HG03520 (cell line): Measurements from ENCODE around the gene CPSF4.
"Not testable (repeated sequence)": the region's sequence is repeated elsewhere in the genome, so short reads cannot be mapped to it uniquely, and the experiment has no call there.

ENCODE experiments used
- ATAC-seq: cut with Tn5 transposase; IDR thresholded peaks from one replicate; pipeline ENCODE4 v1.9.1; 2021; ENCODE audit warnings: mild to moderate bottlenecking, moderate library complexity; ENCODE audit not compliant: unreplicated experiment

CPSF4 gene

GRCh38 chr7:99478464-99479440 is 40.0 kb downstream of the CPSF4 start:
- ATAC-seq, result no peak

DNA sequence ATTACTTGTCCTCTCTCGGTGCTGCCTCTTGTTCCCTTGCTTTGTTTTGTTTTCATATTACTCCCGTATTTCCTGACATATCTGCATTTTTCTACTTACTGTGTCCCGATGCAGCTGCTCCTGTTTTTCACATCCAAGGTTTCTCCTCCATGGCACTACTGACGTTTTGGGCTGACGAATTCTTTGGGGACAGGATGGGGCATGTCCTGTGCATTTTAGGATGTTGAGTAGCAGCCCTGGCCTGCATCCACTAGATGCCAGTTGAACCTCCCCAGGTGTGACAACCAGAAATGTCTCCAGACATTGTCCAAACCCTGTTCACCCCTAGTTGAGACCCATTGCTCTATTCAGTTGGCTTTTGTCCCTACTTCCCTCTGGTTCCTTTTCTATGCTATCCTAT is 46.4 kb downstream of the CPSF4 start:
- no peak for ATAC-seq

GRCh38 chr7:99489235-99489634 is 50.5 kb downstream of the CPSF4 start:
- no peak for ATAC-seq

DNA sequence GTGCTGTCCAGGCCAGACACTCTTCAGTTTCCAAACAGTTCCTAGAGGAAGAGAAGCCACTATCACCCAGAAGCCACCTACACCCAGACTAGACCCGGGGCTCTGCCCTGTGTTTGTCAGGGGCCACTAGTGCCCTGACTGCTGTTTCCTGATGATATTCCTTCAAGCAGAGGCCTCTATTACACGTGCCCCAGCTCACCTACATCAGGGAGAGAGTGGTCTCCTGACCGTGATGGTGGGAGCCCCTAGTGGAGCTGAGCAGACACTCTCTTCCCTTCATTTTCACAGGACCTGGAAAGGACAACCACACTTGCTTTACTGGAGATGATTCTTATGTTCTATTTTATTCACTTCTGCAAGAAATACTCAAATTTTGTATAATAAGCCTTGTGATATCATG is 52.1 kb downstream of the CPSF4 start:
- no peak for ATAC-seq

DNA sequence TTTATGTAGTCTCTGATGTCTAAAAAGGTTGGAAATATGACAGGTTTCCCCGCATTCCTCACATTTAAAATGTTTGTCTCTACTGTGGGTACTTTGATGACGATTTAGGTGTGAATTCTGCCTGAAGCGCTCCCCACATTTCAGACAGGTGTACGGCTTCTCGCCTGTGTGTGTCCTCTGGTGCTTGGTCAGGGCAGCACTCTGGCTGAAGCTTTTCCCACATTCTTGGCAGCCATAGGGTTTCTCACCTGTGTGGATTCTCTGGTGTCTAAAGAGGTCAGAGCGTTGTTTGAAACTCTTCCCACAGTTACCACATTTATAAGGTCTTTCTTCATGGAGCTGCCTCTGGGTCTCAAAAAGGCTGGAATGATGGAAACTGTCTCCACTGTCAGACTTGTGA is 55.1 kb downstream of the CPSF4 start:
- ATAC-seq, result no peak

- ATAC-seq, result no peak
Measured at GRCh38 chr7:99497766-99498545, 59.2 kb downstream of the CPSF4 start.

DNA sequence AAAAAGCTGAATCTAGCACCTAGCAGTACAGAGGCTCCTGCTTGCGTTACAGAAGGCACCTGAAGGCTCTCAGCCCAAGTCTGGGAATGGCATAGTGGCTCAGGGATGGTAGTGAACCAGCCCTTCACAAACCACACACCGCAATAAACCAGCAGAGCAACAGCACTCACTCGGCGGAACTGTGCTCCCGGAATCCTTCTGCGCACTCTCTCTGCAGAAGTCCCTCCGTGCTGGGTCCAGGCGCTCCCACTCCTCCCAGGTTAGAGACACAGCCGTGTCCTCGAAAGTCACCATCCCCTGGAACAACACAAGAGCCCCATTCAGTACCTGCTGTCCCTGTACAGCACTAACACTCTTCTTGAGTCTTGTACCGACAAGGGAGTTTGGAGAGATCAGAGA is 59.8 kb downstream of the CPSF4 start:
- ATAC-seq, result no peak

DNA sequence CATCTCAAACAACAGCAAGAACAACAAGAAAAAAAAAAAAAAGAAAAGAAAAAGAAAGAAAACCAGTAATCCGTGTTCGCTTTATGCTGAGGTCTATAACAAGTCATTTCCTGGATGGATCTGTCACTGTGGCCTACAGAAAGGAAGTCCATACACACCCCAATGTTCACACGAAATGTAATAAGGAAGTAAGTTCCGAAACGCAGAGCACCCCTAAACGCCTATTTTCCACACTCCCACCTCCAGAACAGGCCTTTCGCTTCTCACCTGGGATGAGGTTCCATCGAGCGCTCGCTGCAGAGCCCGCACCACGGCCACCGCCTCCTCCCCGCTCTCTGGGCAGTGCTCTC is 60.6 kb downstream of the CPSF4 start:
- no peak for ATAC-seq

- ATAC-seq, result peak; percentile 39
Measured at GRCh38 chr7:99499721-99500636, 61.2 kb downstream of the CPSF4 start, which contains the start of gene ZNF394. TSS of gene ZNF394 (minus strand) at chr7:99500281. CDS start at chr7:99500093, 188 bp downstream.

DNA sequence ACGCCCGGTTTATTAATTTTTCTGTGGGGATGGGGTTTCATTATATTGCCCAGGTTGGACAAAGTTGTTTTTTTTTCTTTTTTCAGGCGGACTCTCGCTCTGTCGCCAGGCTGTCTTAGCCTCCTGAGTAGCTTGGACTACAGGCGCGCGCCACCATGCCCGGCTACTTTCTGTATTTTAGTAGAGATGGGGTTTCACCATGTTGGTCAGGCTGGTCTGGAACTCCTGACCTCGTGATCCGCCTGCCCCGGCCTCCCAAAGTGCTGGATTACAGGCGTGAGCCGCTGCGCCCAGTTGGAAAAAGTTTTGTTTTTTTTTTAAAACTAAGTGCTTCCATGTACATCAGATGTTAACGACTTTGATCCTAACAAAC is 61.9 kb downstream of the CPSF4 start:
- no peak for ATAC-seq

GRCh38 chr7:99501236-99501635 is 62.5 kb downstream of the CPSF4 start:
- ATAC-seq, result not testable (repeated sequence)

DNA sequence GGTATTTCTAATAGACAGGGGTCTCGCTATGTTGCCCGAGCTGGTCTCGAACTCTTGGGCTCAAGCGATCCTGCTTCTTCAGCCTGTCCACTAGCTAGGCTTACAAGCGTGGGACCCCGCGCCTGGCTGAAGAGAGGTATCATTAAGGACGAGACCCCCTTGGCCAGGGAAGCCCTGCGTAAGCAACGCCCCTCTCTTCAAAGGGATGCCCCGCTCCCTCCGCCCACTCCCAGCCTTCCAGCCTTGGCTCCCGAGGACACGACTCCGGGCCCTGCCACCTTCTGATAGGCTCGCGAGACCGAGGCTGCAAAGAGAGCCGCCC is 65.5 kb downstream of the CPSF4 start:
- ATAC-seq, result no peak

DNA sequence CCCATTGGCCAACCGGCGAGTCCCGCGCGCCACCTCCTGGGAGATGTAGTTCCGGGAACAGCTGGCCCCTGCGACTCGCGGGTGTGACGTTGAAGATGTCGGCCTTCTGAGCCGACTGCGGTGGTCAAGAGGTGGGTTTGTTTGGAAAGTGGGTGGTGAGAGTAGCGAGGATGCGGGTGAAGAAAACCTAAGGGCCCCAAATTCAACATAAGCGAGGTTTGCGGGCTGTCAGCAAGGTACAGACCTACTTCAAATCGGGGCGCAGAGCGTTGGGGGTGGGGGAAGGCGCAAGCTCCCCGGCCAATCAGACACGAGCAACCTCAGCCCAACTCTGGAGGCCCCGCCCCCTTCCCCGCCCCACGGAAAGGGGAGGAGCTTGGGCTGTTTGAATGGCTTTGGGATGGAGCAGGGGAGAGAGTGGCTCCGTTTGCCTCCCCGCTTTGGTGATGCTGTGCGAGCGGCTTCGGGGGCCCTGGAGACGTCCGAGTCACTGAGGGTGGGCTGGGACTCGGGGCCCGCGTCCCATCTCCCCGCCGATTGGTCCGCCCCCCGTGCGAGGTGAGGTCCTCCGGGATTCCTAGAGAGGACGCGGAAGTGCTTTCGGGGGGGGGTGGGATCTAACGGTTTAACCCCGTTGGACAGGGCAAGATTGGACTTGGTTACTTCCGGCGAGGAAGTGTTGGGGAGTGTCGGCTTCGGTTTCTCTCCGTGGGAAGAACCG is 66.0 kb downstream of the CPSF4 start, which contains the start of gene ZKSCAN5:
Gene ZKSCAN5 (plus strand): TSS at position 60 of the 721 bp plus-strand sequence. CDS start 1,383 bp downstream, outside the sequence.
- peak; percentile 67 for ATAC-seq

GRCh38 chr7:99505324-99505662 is 66.5 kb downstream of the CPSF4 start:
- ATAC-seq, result peak; percentile 5
